ENCODE measurements around the gene XAGE5.
"Not testable (repeated sequence)": the region's sequence is repeated elsewhere in the genome, so short reads cannot be mapped to it uniquely, and the experiment has no call there.

DNA sequence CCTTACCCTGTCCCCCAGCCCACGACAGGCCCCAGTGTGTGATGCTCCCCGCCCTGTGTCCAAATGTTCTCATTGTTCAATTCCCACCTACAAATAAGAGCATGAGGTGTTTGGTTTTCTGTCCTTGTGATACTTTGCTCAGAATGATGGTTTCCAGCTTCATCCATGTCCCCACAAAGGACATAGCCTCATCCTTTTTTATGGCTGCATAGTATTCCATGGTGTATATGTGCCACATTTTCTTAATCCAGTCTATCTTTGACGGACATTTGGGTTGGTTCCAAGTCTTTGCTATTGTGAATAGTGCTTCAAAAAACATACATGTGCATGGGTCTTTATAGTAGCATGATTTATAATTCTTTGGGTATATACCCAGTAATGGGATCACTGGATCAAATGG, 32.5 kb downstream of the XAGE5 start:
- TF ChIP-seq, protein P1, sequence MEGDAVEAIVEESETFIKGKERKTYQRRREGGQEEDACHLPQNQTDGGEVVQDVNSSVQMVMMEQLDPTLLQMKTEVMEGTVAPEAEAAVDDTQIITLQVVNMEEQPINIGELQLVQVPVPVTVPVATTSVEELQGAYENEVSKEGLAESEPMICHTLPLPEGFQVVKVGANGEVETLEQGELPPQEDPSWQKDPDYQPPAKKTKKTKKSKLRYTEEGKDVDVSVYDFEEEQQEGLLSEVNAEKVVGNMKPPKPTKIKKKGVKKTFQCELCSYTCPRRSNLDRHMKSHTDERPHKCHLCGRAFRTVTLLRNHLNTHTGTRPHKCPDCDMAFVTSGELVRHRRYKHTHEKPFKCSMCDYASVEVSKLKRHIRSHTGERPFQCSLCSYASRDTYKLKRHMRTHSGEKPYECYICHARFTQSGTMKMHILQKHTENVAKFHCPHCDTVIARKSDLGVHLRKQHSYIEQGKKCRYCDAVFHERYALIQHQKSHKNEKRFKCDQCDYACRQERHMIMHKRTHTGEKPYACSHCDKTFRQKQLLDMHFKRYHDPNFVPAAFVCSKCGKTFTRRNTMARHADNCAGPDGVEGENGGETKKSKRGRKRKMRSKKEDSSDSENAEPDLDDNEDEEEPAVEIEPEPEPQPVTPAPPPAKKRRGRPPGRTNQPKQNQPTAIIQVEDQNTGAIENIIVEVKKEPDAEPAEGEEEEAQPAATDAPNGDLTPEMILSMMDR (IDR thresholded peaks at IDR 0.05; ENCODE audit: low read depth, low read length, missing input control) = not testable (repeated sequence)
- not testable (repeated sequence) for TF ChIP-seq HNF4G, YY1, FOXA1 (IDR thresholded peaks at IDR 0.05)
- TF ChIP-seq, protein P2, sequence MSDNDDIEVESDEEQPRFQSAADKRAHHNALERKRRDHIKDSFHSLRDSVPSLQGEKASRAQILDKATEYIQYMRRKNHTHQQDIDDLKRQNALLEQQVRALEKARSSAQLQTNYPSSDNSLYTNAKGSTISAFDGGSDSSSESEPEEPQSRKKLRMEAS (IDR thresholded peaks at IDR 0.05) = not testable (repeated sequence)
- TF ChIP-seq, protein P3, sequence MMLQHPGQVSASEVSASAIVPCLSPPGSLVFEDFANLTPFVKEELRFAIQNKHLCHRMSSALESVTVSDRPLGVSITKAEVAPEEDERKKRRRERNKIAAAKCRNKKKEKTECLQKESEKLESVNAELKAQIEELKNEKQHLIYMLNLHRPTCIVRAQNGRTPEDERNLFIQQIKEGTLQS (IDR thresholded peaks at IDR 0.05) = not testable (repeated sequence)

All from liver (tissue), 3 donors.